ENCODE results near the gene NFE2. TPM values are rescaled to one million over a fixed set of nuclear protein-coding genes. Genes with fewer than 3 reads are reported as not detected.

The NFE2 gene
- total RNA-seq, 6 experiments from 2014 or later: 0.46 to 2.8 (median 0.99) TPM

DNA sequence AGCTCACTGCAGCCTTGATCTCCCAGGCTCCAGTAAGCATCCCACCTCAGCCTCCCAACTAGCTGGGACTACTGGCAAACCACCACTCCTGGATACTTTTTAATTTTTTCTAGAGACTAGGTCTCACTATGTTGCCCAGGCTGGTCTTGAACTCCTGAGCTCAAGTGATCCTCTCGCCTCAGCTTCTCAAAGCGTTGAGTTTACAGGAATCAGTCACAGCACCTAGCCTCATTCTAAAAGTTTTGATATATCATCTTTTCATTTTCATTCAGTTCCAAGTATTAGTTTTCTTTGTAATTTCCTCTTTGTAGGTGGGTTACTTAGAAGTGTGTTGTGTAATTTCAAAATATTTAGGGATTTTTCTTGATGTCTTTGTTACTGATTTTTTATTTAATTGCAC is 30.5 kb downstream of the NFE2 start:
- 93% methylated on average over 2 of the region's 2 CpGs for WGBS (ENCODE audit: insufficient coverage, low coverage, low lambda C conversion rate, missing lambda C conversion rate)
- no peak for ATAC-seq
- TF ChIP-seq, protein P1, sequence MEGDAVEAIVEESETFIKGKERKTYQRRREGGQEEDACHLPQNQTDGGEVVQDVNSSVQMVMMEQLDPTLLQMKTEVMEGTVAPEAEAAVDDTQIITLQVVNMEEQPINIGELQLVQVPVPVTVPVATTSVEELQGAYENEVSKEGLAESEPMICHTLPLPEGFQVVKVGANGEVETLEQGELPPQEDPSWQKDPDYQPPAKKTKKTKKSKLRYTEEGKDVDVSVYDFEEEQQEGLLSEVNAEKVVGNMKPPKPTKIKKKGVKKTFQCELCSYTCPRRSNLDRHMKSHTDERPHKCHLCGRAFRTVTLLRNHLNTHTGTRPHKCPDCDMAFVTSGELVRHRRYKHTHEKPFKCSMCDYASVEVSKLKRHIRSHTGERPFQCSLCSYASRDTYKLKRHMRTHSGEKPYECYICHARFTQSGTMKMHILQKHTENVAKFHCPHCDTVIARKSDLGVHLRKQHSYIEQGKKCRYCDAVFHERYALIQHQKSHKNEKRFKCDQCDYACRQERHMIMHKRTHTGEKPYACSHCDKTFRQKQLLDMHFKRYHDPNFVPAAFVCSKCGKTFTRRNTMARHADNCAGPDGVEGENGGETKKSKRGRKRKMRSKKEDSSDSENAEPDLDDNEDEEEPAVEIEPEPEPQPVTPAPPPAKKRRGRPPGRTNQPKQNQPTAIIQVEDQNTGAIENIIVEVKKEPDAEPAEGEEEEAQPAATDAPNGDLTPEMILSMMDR (IDR thresholded peaks at IDR 0.05): no peak
- TF ChIP-seq POLR2A (IDR thresholded peaks at IDR 0.05): no peak

DNA sequence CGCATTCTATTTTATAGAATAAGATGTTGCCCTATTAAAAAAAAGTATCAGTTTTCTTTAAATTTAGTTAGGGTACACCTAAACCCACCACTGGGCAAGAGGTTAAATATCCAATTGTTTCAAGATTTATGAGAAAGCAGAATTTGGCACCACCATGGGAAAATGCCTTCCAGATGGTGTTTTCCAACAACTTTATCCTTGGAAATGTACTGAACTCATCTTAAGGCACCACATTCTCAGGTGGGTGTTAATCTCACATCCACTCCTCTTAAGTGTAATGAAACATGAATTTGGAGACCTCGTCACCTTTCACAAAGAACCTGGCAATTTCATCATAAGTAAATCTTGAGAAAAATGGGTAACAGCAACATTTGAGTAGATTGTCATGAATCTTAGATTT is 34.0 kb downstream of the NFE2 start:
- intact Hi-C loops (cut with DNase I): no loop called here
- no peaks in the 10 kb centered on the region for H3K36me3 ChIP-seq
- ATAC-seq (no peak), DNase-seq (no peak)
- TF ChIP-seq, protein P1 (IDR thresholded peaks at IDR 0.05): no peak
- TF ChIP-seq POLR2A (IDR thresholded peaks at IDR 0.05): no peak
- 98% methylated on average over 2 of the region's 2 CpGs for WGBS (ENCODE audit: insufficient coverage, low coverage, low lambda C conversion rate, missing lambda C conversion rate)
- no peak overlapping the region for H3K27ac ChIP-seq
- H3K9me3 ChIP-seq: no peaks in the 10 kb centered on the region
- H3K4me3 ChIP-seq: no peak overlapping the region
- H3K27me3 ChIP-seq: no peaks in the 10 kb centered on the region
- peaks cover 0 to 9% (median 4%) of the 10 kb centered on the region in 4 donors for H3K4me1 ChIP-seq

More for the DNA sequence above, 30.5 kb downstream of the NFE2 start:
- Histone ChIP-seq H3K4me1 (no peaks in the 10 kb centered on the region), H3K9me3 (no peaks in the 10 kb centered on the region), H3K36me3 (no peaks in the 10 kb centered on the region), H3K27ac (no peak overlapping the region), H3K27me3 (no peaks in the 10 kb centered on the region), H3K4me3 (no peak overlapping the region)
- DNase-seq: no peak
- intact Hi-C loops (cut with DNase I): no loop called here

DNA sequence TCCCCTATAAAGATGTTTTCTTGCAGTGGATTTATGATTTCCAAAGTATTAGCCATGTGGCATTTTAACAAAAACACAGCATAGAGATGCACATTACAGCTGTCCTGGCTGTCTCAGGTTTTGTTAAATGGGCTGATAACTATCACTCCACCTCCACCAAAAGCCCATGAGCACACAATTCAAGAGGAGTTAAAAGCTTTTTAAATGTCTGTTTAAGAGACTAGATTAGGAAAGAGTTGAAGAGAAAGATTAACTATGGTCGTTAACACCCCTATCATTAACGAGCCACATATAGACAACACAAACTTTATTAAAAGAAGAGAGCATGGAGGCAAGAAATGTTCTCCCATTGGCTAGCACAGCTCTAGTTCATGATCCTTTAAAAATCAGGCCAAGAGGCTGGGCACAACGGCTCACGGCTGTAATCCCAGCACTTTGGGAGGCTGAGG is 35.4 kb downstream of the NFE2 start:
- Histone ChIP-seq H3K27ac (no peak overlapping the region), H3K4me1 (peaks cover 0 to 11% (median 4%) of the 10 kb centered on the region in 4 donors), H3K4me3 (no peak overlapping the region), H3K27me3 (no peaks in the 10 kb centered on the region), H3K9me3 (no peaks in the 10 kb centered on the region), H3K36me3 (no peaks in the 10 kb centered on the region)
- ATAC-seq (no peak), DNase-seq (no peak)
- TF ChIP-seq POLR2A (IDR thresholded peaks at IDR 0.05): no peak
- TF ChIP-seq, protein P1 (IDR thresholded peaks at IDR 0.05): no peak
- intact Hi-C loops (cut with DNase I): no loop called here
- 92% methylated on average over 2 of the region's 4 CpGs for WGBS (ENCODE audit: insufficient coverage, low coverage, low lambda C conversion rate, missing lambda C conversion rate)

DNA sequence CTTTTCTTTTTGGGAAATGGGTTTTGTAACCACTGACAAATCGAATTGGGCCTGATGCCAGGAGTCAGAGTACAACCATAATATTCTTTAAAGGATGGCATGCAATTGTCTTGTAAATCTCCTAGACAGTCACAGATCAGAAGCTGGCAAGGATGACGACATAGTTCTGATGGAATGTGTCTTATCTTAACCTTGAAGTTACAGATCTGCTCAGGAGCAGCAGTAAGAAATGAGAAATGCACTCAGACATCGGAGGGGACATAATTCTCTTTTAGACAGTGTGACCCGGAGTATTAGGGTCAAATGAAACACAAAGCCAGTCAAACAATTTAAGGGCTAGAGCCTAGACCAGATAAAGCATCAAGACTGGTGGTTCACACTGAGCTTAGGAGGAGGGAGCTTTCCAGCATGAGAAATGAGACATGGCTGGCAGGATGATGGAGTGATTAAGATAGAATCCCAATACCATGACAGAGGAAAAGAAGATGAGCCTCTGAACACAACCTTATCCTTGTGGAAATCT is 38.4 kb downstream of the NFE2 start:
- no peaks in the 10 kb centered on the region for H3K9me3 ChIP-seq
- intact Hi-C loops (cut with DNase I): no loop called here
- peaks cover 0 to 27% (median 4%) of the 10 kb centered on the region in 4 donors for H3K4me1 ChIP-seq
- DNase-seq: peak in 1 of 3 donors; percentile 56
- no peak for TF ChIP-seq POLR2A (IDR thresholded peaks at IDR 0.05)
- TF ChIP-seq, protein P1 (IDR thresholded peaks at IDR 0.05): no peak
- WGBS (ENCODE audit: insufficient coverage, low coverage, low lambda C conversion rate, missing lambda C conversion rate): 19% methylated on average over 4 of the region's 4 CpGs
- peak; percentile 24 to 61 (median 44) for ATAC-seq
- no peak overlapping the region for H3K4me3 ChIP-seq
- H3K36me3 ChIP-seq: no peaks in the 10 kb centered on the region
- H3K27me3 ChIP-seq: no peaks in the 10 kb centered on the region
- no peak overlapping the region for H3K27ac ChIP-seq
